BLaER1 treated with 17β-estradiol and CSF1 and Interleukin-3, amounts not matched to agents 10 nM and 100 nM (cell line): Measurements from ENCODE around the gene CTSH.
"Not testable (repeated sequence)": the region's sequence is repeated elsewhere in the genome, so short reads cannot be mapped to it uniquely, and the experiment has no call there.

ENCODE experiments used
- H3K27ac ChIP-seq, 11 experiments: shearing (Covaris generic); formaldehyde crosslinking; 2 replicates each; pipeline ENCODE4 v1.8.1; 2022
- H3K27me3 ChIP-seq, 11 experiments: shearing (Covaris generic); formaldehyde crosslinking; 2 replicates each; pipeline ENCODE4 v1.8.1; 2022
- H3K36me3 ChIP-seq, 11 experiments: shearing (Covaris generic); formaldehyde crosslinking; 2 replicates each; pipeline ENCODE4 v1.8.1; 2022
- H3K4me1 ChIP-seq, 10 experiments: shearing (Covaris generic); formaldehyde crosslinking; 2 replicates each; pipeline ENCODE4 v1.8.1; 2022
- H3K4me2 ChIP-seq, 11 experiments: shearing (Covaris generic); formaldehyde crosslinking; 2 replicates each; pipeline ENCODE4 v1.8.1; 2022
- H3K4me3 ChIP-seq, 10 experiments: shearing (Covaris generic); formaldehyde crosslinking; 2 replicates each; pipeline ENCODE4 v1.8.1; 2022
- H3K9ac ChIP-seq, 11 experiments: shearing (Covaris generic); formaldehyde crosslinking; 2 replicates each; pipeline ENCODE4 v1.8.1; 2022
- H3K9me3 ChIP-seq, 11 experiments: shearing (Covaris generic); formaldehyde crosslinking; replicated peaks in 1 of 11; 2 replicates each; pipeline ENCODE4 v1.8.1; 2022
- H4K20me1 ChIP-seq, 11 experiments: shearing (Covaris generic); formaldehyde crosslinking; 2 replicates each; pipeline ENCODE4 v1.8.1; 2022
- Cebpa-rat ChIP-seq, 11 experiments: shearing (Covaris generic); IDR thresholded peaks; 2 replicates each; pipeline ENCODE4 v1.8.1; 2022

CTSH gene

DNA sequence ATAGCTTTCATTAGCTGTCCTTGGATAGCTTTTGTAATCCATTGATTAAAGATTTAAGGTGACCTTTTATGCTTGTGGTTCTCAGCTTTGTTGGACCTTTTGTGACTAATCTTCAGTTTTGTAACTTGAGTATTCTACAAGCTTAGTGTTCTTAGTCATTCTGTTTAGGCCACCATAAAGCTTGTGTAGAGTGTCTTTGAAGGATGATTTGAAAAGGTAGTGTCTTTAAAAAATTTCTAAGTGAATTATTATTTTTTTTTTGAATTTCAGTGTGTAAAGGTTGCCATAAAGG is 64.7 kb downstream of the CTSH start:
- no peaks in the 10 kb centered on the region for H3K9me3 ChIP-seq
- no peak overlapping the region for H3K27ac ChIP-seq
- peak overlapping the region in 3 of 11 experiments; percentile 87 to 98 (median 91); a peak in 3 of 22 replicates for H3K4me2 ChIP-seq
- peaks cover 100% of the 10 kb centered on the region in 11 experiments for H4K20me1 ChIP-seq
- H3K4me1 ChIP-seq, result peaks cover 43 to 59% (median 47%) of the 10 kb centered on the region in 10 experiments
- peaks cover 57 to 75% (median 63%) of the 10 kb centered on the region in 11 experiments for H3K36me3 ChIP-seq
- H3K9ac ChIP-seq, result no peak overlapping the region
- TF ChIP-seq Cebpa-rat (IDR thresholded peaks at IDR 0.05), result no peak
- H3K4me3 ChIP-seq, result no peak overlapping the region
- H3K27me3 ChIP-seq, result no peaks in the 10 kb centered on the region

DNA sequence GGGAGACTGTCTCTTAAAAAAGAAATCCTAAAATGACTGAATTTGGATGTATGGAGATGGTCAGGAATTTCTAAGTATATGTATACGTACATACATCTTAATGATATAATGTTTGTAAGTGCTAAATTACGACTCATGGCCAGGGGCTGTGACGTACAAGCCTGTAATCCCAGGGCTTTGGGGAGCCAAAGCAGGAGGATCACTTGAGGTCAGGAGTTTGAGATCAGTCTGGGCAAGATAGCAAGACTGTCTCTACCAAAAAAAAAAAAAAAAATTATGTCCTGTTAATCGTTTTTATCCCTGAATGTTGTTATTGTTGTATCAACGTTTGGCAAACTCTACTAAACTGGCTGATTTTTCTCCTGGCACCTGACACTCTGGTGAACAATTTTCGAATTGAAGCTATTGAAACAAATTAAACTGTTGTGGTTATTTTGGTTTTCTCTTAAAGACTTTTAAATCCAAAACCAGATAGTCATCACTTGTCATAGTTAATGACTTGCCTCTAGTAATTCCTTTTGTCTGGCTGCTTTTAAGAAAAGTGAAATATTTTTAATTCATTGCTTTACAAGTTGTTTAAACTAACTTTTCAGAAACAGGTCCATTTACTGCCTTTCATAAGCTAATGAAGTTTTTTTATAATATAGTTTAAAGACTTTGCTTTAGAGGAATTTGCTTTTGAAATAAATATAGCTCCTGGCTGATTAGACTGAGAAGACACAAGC is 65.2 kb downstream of the CTSH start:
- no peak overlapping the region for H3K27ac ChIP-seq
- no peak overlapping the region for H3K4me3 ChIP-seq
- peak overlapping the region; percentile 51 to 98 (median 87); a peak in 14 of 22 replicates for H3K4me2 ChIP-seq
- H4K20me1 ChIP-seq, result peaks cover 100% of the 10 kb centered on the region in 11 experiments
- H3K9me3 ChIP-seq, result no peaks in the 10 kb centered on the region
- no peak for TF ChIP-seq Cebpa-rat (IDR thresholded peaks at IDR 0.05)
- peaks cover 46 to 62% (median 52%) of the 10 kb centered on the region in 10 experiments for H3K4me1 ChIP-seq
- H3K36me3 ChIP-seq, result peaks cover 52 to 69% (median 58%) of the 10 kb centered on the region in 11 experiments
- H3K27me3 ChIP-seq, result no peaks in the 10 kb centered on the region
- 0 out of 22 replicates have a peak overlapping the region, but pooled peaks of 1 of the 11 experiments have one; percentile 17 for H3K9ac ChIP-seq

DNA sequence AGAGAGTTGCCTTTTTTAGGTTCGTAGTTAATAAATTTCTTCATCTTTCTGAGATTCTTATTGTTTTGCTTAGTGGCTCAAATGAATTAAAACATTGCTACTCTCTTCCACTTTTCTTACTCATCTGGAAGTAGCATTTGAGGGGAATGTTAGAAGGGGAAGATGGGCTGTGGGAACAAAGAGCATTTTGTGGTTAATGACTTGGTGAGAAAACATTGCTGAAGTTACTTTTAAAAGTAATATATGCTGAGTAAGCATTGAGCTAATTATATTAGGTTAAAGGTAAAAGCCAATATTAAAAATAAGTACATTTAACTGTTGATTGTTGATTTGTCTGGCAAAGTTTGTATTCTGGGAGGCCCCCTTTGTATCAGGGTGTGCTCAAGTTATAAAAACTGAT is 66.5 kb downstream of the CTSH start:
- Histone ChIP-seq H3K4me1 (peaks cover 46 to 64% (median 54%) of the 10 kb centered on the region in 10 experiments), H3K9me3 (no peaks in the 10 kb centered on the region), H3K36me3 (peaks cover 39 to 56% (median 44%) of the 10 kb centered on the region in 11 experiments), H4K20me1 (peaks cover 98 to 99% (median 98%) of the 10 kb centered on the region in 11 experiments), H3K27me3 (no peaks in the 10 kb centered on the region), H3K27ac (0 out of 22 replicates have a peak overlapping the region, but pooled peaks of 1 of the 11 experiments have one; percentile 31), H3K9ac (peak overlapping the region in 2 of 11 experiments; percentile 22 to 24; a peak in 2 of 22 replicates), H3K4me3 (peak overlapping the region in 1 of 10 experiments; percentile 21; a peak in 1 of 20 replicates), H3K4me2 (peak overlapping the region; percentile 76 to 98 (median 87))
- no peak for TF ChIP-seq Cebpa-rat (IDR thresholded peaks at IDR 0.05)

- H3K4me2 ChIP-seq, result peak overlapping the region; percentile 76 to 98 (median 87)
- H3K9me3 ChIP-seq, H3K4me3 ChIP-seq: not testable (repeated sequence)
These were observed 67.9 kb downstream of the CTSH start for GRCh38 chr15:78876954-78877353.

GRCh38 chr15:78875107-78875914 is 69.5 kb downstream of the CTSH start:
- TF ChIP-seq Cebpa-rat (IDR thresholded peaks at IDR 0.05), result no peak
- H3K4me1 ChIP-seq, result peaks cover 57 to 65% (median 61%) of the 10 kb centered on the region in 10 experiments

More at GRCh38 chr15:78876954-78877353, 67.9 kb downstream of the CTSH start:
- Histone ChIP-seq H4K20me1 (peaks cover 84 to 85% (median 84%) of the 10 kb centered on the region in 11 experiments), H3K4me1 (peaks cover 51 to 67% (median 59%) of the 10 kb centered on the region in 10 experiments), H3K9ac (peak overlapping the region in 3 of 11 experiments; percentile 2 to 13 (median 6); a peak in 1 of 22 replicates), H3K36me3 (peaks cover 25 to 42% (median 30%) of the 10 kb centered on the region in 11 experiments)
- H3K27me3 ChIP-seq, H3K27ac ChIP-seq: not testable (repeated sequence)

GRCh38 chr15:78873793-78874765 is 70.8 kb downstream of the CTSH start:
- peaks cover 0 to 14% (median 3%) of the 10 kb centered on the region in 11 experiments; a peak in 8 of 22 replicates for H3K36me3 ChIP-seq
- H3K4me2 ChIP-seq, result peak overlapping the region; percentile 76 to 98 (median 87)
- TF ChIP-seq Cebpa-rat (IDR thresholded peaks at IDR 0.05), result no peak
- H3K27ac ChIP-seq, result peak overlapping the region; percentile 98 to 100 (median 100)
- H3K9ac ChIP-seq, result peak overlapping the region; percentile 98 to 100 (median 100)
- no peaks in the 10 kb centered on the region for H3K9me3 ChIP-seq
- peaks cover 49 to 55% (median 52%) of the 10 kb centered on the region in 10 experiments for H3K4me1 ChIP-seq
- H3K4me3 ChIP-seq, result peak overlapping the region; percentile 66 to 99 (median 96)
- H3K27me3 ChIP-seq, result no peaks in the 10 kb centered on the region
- peaks cover 55 to 57% (median 56%) of the 10 kb centered on the region in 11 experiments for H4K20me1 ChIP-seq

More at GRCh38 chr15:78875107-78875914, 69.5 kb downstream of the CTSH start:
- Histone ChIP-seq H3K4me2 (peak overlapping the region; percentile 76 to 98 (median 87)), H3K9me3 (no peaks in the 10 kb centered on the region), H3K9ac (peak overlapping the region; percentile 98 to 100 (median 100)), H3K27ac (peak overlapping the region in 6 of 11 experiments; percentile 100; a peak in 9 of 22 replicates), H4K20me1 (peaks cover 67 to 69% (median 68%) of the 10 kb centered on the region in 11 experiments), H3K36me3 (peaks cover 9 to 26% (median 14%) of the 10 kb centered on the region in 11 experiments; a peak in 19 of 22 replicates), H3K4me3 (peak overlapping the region; percentile 66 to 99 (median 96)), H3K27me3 (no peaks in the 10 kb centered on the region)

DNA sequence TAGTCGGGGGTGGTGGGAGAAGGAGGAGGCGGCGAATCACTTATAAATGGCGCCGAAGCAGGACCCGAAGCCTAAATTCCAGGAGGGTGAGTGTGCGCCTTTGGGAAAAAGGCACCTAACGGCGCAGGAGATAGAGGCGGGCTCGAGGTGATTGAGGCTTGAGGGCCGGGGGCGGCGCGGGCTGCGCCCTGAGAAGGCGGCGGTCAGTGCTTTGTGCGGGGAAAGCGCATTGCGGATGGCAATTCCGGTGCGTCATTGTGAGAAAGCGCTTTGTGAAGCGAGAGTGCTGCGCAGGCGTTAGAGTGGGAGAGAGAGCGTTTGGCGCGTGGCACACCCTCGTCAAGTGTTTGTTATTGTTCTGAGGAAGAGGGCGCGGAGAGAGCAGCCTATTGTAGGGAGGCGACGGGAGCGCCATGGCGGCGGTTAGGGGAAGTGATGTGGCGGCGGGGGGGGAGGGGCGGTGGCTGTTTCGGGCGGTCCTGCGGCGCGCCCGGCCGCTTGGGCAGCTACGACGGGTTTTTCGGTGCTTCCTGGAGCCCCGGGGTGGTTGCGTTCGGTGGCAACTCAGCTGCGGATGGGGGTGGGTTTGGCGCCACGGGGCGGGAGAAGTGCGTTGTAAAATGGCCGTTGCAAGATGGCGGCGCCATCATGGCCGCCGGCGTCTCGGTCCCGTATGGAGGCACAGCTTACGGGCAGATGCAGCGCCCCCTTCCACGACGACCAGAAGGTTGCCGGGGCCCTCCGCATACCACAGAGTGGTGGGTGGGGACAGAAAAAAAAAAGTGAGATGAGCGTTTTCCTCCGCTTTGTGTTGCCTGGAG is 71.7 kb downstream of the CTSH start:
- Histone ChIP-seq H3K36me3 (peaks cover 0 to 7% (median 0%) of the 10 kb centered on the region in 11 experiments; a peak in 4 of 22 replicates), H3K4me2 (peak overlapping the region; percentile 76 to 98 (median 87)), H3K4me1 (peaks cover 40 to 46% (median 43%) of the 10 kb centered on the region in 10 experiments), H3K27ac (peak overlapping the region; percentile 98 to 100 (median 100)), H3K4me3 (peak overlapping the region; percentile 66 to 99 (median 96)), H3K9me3 (no peaks in the 10 kb centered on the region), H3K27me3 (no peaks in the 10 kb centered on the region), H4K20me1 (peaks cover 46 to 48% (median 47%) of the 10 kb centered on the region in 11 experiments), H3K9ac (peak overlapping the region; percentile 98 to 100 (median 100))
- no peak for TF ChIP-seq Cebpa-rat (IDR thresholded peaks at IDR 0.05)
